ENCODE data around the gene TRAM2. TPM values are rescaled to one million over a fixed set of nuclear protein-coding genes. Genes with fewer than 3 reads are reported as not detected.

Gene TRAM2
- total RNA-seq, 4 donors from 2014 or later, result 13.3 to 23.8 (median 18.5) TPM

DNA sequence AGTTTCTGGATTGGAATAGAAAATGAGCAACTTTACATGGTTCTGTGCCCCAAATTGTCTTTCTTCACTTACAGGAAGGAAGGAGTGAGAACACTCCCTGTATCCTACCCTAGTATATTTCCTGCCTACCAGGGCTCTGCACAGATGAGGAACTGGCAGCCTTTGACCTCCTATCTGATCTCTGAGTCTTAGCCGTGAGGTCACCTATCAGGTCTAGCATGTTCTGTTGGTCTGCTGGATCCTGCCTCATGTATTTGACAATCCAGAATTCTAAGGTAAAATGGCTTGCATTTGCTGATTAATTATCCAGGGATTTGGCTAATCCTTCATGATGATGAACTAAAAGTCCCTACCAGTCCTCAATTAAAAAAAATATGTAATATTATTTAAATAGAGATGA, 35.0 kb upstream of the TRAM2 start:
- no peak overlapping the region for H3K27ac ChIP-seq (replicated peaks in 1 of 4)
- no peak overlapping the region for H3K4me3 ChIP-seq
- intact Hi-C loops (cut with DNase I), result no loop called here
- DNase-seq (ENCODE audit: extremely low spot score), result no peak
- 89% methylated on average over 1 of the region's 1 CpG for WGBS
- no peak for TF ChIP-seq POLR2A (IDR thresholded peaks at IDR 0.05; ENCODE audit: low read depth)
- TF ChIP-seq POLR2AphosphoS5 (IDR thresholded peaks at IDR 0.05), result no peak
- TF ChIP-seq, protein P1, sequence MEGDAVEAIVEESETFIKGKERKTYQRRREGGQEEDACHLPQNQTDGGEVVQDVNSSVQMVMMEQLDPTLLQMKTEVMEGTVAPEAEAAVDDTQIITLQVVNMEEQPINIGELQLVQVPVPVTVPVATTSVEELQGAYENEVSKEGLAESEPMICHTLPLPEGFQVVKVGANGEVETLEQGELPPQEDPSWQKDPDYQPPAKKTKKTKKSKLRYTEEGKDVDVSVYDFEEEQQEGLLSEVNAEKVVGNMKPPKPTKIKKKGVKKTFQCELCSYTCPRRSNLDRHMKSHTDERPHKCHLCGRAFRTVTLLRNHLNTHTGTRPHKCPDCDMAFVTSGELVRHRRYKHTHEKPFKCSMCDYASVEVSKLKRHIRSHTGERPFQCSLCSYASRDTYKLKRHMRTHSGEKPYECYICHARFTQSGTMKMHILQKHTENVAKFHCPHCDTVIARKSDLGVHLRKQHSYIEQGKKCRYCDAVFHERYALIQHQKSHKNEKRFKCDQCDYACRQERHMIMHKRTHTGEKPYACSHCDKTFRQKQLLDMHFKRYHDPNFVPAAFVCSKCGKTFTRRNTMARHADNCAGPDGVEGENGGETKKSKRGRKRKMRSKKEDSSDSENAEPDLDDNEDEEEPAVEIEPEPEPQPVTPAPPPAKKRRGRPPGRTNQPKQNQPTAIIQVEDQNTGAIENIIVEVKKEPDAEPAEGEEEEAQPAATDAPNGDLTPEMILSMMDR (IDR thresholded peaks at IDR 0.05), result no peak
- H3K36me3 ChIP-seq, result no peaks in the 10 kb centered on the region
- H3K4me1 ChIP-seq, result no peaks in the 10 kb centered on the region
- H3K27me3 ChIP-seq, result no peaks in the 10 kb centered on the region
- H3K9me3 ChIP-seq, result no peaks in the 10 kb centered on the region

GRCh38 chr6:52610745-52611355, 34.0 kb upstream of the TRAM2 start:
- 88% methylated on average over 5 of the region's 5 CpGs for WGBS
- Histone ChIP-seq H3K27me3 (no peaks in the 10 kb centered on the region), H3K4me3 (no peak overlapping the region), H3K4me1 (no peaks in the 10 kb centered on the region), H3K36me3 (no peaks in the 10 kb centered on the region), H3K27ac (replicated peaks in 1 of 4) (no peak overlapping the region), H3K9me3 (no peaks in the 10 kb centered on the region)
- TF ChIP-seq EP300 (IDR thresholded peaks at IDR 0.05) (no peak), POLR2A (IDR thresholded peaks at IDR 0.05; ENCODE audit: low read depth) (no peak), POLR2AphosphoS5 (IDR thresholded peaks at IDR 0.05) (no peak)
- TF ChIP-seq, protein P1 (IDR thresholded peaks at IDR 0.05), result no peak
- no peak for DNase-seq (ENCODE audit: extremely low spot score)
- intact Hi-C loops (cut with DNase I), result no loop called here

GRCh38 chr6:52610011-52610410, 33.2 kb upstream of the TRAM2 start:
- Histone ChIP-seq H3K9me3 (no peaks in the 10 kb centered on the region), H3K27me3 (no peaks in the 10 kb centered on the region), H3K36me3 (no peaks in the 10 kb centered on the region), H3K4me1 (no peaks in the 10 kb centered on the region), H3K4me3 (no peak overlapping the region), H3K27ac (replicated peaks in 1 of 4) (no peak overlapping the region)
- intact Hi-C loops (cut with DNase I), result no loop called here
- no peak for DNase-seq (ENCODE audit: extremely low spot score)
- WGBS, result 70% methylated on average over 3 of the region's 3 CpGs
- TF ChIP-seq EP300 (IDR thresholded peaks at IDR 0.05), result no peak
- TF ChIP-seq, protein P1 (IDR thresholded peaks at IDR 0.05), result no peak
- no peak for TF ChIP-seq POLR2AphosphoS5 (IDR thresholded peaks at IDR 0.05)
- no peak for TF ChIP-seq POLR2A (IDR thresholded peaks at IDR 0.05; ENCODE audit: low read depth)

GRCh38 chr6:52605610-52606185, 28.8 kb upstream of the TRAM2 start:
- intact Hi-C loops (cut with DNase I), result no loop called here

More at GRCh38 chr6:52605610-52606185, 28.8 kb upstream of the TRAM2 start:
- no peak overlapping the region for H3K27ac ChIP-seq (replicated peaks in 1 of 4)
- TF ChIP-seq POLR2A (IDR thresholded peaks at IDR 0.05; ENCODE audit: low read depth), result no peak
- TF ChIP-seq POLR2AphosphoS5 (IDR thresholded peaks at IDR 0.05), result no peak
- TF ChIP-seq EP300 (IDR thresholded peaks at IDR 0.05), result no peak
- TF ChIP-seq, protein P1 (IDR thresholded peaks at IDR 0.05), result no peak
- no peaks in the 10 kb centered on the region for H3K4me1 ChIP-seq
- H3K9me3 ChIP-seq, result no peaks in the 10 kb centered on the region
- H3K36me3 ChIP-seq, result no peaks in the 10 kb centered on the region
- H3K4me3 ChIP-seq, result no peak overlapping the region
- no peaks in the 10 kb centered on the region for H3K27me3 ChIP-seq
- no peak for DNase-seq (ENCODE audit: extremely low spot score)
- WGBS, result 89% methylated on average over 5 of the region's 5 CpGs
